ENCODE measurements around the gene OTOP2.
"Not testable (repeated sequence)": the region's sequence is repeated elsewhere in the genome, so short reads cannot be mapped to it uniquely, and the experiment has no call there.

OTOP2 gene

GRCh38 chr17:74971069-74971841 is 47.2 kb downstream of the OTOP2 start:
- DNase-seq (ENCODE audit: low read depth in 2 of 2): no peak

- DNase-seq (ENCODE audit: low read depth in 2 of 2): no peak
These were observed 47.7 kb downstream of the OTOP2 start for GRCh38 chr17:74971842-74972106.

- DNase-seq (ENCODE audit: low read depth in 2 of 2): peak; percentile 43 to 69
These were observed 48.3 kb downstream of the OTOP2 start, which contains the start of gene HID1 for GRCh38 chr17:74972107-74972972. TSS of gene HID1 (minus strand) at chr17:74972759. CDS start at chr17:74972656, 103 bp downstream.

GRCh38 chr17:74972973-74973328 is 48.9 kb downstream of the OTOP2 start:
- no peak for DNase-seq (ENCODE audit: low read depth in 2 of 2)

- no peak for DNase-seq (ENCODE audit: low read depth in 2 of 2)
These were observed 51.9 kb downstream of the OTOP2 start for GRCh38 chr17:74975943-74976342.

GRCh38 chr17:74977802-74978201 is 53.7 kb downstream of the OTOP2 start:
- no peak for DNase-seq (ENCODE audit: low read depth in 2 of 2)

- DNase-seq (ENCODE audit: low read depth in 2 of 2): no peak
These were observed 54.2 kb downstream of the OTOP2 start for GRCh38 chr17:74978240-74978639.

GRCh38 chr17:74979408-74980146 is 55.5 kb downstream of the OTOP2 start:
- DNase-seq (ENCODE audit: low read depth in 2 of 2): no peak

- no peak for DNase-seq (ENCODE audit: low read depth in 2 of 2)
These were observed 57.4 kb downstream of the OTOP2 start for GRCh38 chr17:74981318-74981978.

GRCh38 chr17:74981979-74982662 is 58.0 kb downstream of the OTOP2 start:
- peak; percentile 50 to 74 for DNase-seq (ENCODE audit: low read depth in 2 of 2)

- DNase-seq (ENCODE audit: low read depth in 2 of 2): not testable (repeated sequence)
These were observed 58.7 kb downstream of the OTOP2 start for GRCh38 chr17:74982663-74983313.

Data from stimulated activated CD4-positive, alpha-beta T cell treated with anti-CD3 and anti-CD28 coated beads, Interleukin-15, amount 100 ng/mL, for 48 hours (primary cell).